22Rv1 (cell line): ENCODE data around the gene ZNHIT6.

ENCODE experiments used
- CTCF ChIP-seq: fragments of 450-650 bp; IDR thresholded peaks from 2 replicates; pipeline ENCODE4 v1.5.1; 2017; ENCODE audit warnings: mild to moderate bottlenecking
- ZFX ChIP-seq: fragments of 450-650 bp; IDR thresholded peaks from 2 replicates; pipeline ENCODE4 v1.6.1; 2017; ENCODE audit warnings: antibody characterized with exemption, borderline replicate concordance

- TF ChIP-seq CTCF (no peak), ZFX (no peak)
Observed at GRCh38 chr1:85624361-85624760, 83.9 kb downstream of the ZNHIT6 start.
